WI38 (cell line): Measurements from ENCODE around the gene CCDC137.
"Not testable (repeated sequence)": the region's sequence is repeated elsewhere in the genome, so short reads cannot be mapped to it uniquely, and the experiment has no call there.

Experiments used
- H3K4me3 ChIP-seq: 2 replicates; pipeline ENCODE4 v1.5.1; 2011; ENCODE audit warnings: low read depth, mild to moderate bottlenecking, control low read depth, low read length
- TF ChIP-seq, protein P1 (sequence below): IDR thresholded peaks from 2 replicates; pipeline ENCODE4 v1.5.1; 2012; ENCODE audit warnings: low read depth, mild to moderate bottlenecking, control low read depth, low read length

CCDC137 gene

DNA sequence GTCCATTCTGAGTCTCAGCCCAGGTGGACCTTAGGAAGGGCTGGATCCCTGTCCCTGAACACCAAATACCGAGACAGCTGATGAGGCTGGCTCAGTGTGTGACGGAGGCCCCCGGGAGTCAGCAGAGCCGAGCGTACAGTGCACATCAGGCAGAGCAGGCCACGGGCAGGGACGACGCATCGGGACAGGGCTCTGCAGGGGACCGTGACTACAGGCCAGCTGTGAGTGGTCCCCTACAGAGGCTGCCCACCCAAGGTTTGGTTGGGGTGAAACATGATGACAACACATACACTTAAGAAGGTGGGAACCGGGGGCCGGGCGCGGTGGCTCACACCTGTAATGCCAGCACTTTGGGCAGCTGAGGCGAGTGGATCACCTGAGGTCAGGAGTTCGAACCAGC, 6.4 kb downstream of the CCDC137 start:
- H3K4me3 ChIP-seq: no peak overlapping the region
- TF ChIP-seq, protein P1, sequence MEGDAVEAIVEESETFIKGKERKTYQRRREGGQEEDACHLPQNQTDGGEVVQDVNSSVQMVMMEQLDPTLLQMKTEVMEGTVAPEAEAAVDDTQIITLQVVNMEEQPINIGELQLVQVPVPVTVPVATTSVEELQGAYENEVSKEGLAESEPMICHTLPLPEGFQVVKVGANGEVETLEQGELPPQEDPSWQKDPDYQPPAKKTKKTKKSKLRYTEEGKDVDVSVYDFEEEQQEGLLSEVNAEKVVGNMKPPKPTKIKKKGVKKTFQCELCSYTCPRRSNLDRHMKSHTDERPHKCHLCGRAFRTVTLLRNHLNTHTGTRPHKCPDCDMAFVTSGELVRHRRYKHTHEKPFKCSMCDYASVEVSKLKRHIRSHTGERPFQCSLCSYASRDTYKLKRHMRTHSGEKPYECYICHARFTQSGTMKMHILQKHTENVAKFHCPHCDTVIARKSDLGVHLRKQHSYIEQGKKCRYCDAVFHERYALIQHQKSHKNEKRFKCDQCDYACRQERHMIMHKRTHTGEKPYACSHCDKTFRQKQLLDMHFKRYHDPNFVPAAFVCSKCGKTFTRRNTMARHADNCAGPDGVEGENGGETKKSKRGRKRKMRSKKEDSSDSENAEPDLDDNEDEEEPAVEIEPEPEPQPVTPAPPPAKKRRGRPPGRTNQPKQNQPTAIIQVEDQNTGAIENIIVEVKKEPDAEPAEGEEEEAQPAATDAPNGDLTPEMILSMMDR: no peak

DNA sequence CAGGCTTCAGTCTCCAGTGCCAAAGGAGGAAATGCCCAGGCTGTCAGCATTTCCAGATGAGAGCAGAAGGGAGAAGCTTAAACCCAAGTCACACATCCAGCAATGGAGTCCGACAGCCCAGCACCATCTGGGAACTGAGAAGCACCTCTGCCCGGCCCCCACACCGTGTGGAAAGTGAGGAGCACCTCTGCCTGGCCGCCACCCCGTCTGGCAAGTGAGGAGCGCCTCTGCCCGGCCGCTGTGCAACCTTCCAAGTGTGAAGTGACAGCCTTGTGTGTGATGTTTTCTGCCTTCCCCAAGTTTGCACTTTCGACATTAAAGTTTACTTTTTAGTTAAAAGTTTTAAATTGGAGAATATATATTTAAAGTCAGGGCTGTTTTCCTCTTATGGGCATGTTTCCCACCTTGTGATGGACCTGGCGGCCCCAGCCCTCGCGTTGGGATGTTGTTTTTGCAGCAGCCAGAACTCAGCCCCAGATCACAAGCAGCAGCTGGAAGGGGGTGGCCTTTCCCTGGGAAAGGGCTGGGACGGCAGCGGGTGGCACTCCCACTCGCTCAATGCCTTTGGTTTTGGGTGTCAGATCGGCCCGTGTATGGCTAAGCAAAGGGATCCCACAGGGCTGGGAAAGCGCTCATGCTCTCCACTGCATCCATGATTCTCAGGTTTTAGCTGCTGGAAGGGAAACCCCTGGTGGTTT, 7.2 kb downstream of the CCDC137 start:
- no peak overlapping the region for H3K4me3 ChIP-seq
- TF ChIP-seq, protein P1: no peak

DNA sequence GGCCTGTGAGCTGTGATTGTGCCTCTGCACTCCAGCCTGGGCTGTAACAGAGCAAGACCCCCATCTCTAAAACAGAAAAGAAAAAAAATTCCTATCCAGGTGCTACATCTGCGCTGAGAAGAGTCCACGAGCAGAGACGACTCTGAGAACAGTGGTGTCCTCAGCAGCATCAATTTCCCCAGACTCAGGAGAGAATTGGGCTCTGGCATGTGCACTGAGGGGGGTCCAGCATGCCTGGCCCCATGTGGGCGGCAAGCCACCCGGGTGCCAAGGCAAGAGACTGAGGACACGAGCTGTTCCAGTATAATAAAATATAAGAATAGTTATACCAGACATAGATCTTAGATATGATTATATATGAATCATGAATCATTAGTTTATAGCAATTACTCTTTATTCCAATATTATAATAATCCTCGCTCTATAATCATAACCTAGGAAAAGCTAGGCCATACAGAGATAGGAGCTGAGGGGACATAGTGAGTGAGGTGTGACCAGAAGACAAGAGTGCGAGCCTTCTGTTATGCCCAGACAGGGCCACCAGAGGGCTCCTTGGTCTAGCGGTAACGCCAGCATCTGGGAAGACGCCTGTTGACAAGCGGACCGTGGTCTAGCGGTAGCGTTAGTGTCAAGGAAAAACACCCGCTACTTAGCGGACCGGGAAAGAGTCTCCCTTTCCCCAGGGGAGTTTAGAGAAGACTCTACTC, 9.1 kb downstream of the CCDC137 start:
- TF ChIP-seq, protein P1: peak; percentile 28; the same call in 1 of the 2 replicates
- not testable (repeated sequence) for H3K4me3 ChIP-seq

DNA sequence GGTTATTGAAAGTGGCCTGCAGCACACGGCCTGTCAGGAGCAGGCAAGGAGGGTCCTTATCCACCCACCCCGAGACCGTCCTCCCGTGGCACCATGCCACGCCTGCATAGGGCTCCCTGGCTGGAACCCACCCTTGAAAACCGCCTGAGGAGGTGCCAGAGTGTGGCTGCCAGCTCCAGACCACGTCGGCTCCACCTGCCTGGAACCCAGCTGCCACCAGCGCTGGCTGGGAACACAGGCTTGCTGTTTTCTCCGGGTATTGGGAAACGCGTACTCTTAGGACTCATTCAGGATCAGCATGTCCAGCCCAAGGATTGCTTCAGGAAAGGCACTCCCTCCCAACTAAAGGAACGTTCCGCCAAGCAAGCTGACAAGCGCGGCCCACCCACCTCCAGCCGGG, 10.4 kb downstream of the CCDC137 start:
- TF ChIP-seq, protein P1: no peak
- no peak overlapping the region for H3K4me3 ChIP-seq

DNA sequence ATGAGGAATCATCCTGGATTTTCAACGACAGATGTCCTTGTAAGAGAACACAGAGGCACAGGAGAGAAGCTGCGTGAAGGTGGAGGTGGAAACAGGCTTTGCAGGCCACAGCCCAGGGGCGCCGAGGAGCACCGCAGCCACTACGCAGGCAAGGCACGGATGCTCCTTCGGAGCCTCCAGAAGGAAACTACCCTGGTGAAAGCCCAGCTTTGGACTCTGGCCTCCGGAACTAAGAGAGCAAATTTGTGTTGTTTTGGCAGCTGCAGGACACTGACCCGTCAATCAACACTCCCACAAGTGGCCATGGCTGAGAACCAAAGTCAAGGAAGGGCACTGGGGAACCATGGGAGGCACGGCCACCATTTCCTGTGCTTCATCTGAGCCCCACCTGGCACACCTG, 13.6 kb downstream of the CCDC137 start:
- no peak overlapping the region for H3K4me3 ChIP-seq
- TF ChIP-seq, protein P1: no peak

DNA sequence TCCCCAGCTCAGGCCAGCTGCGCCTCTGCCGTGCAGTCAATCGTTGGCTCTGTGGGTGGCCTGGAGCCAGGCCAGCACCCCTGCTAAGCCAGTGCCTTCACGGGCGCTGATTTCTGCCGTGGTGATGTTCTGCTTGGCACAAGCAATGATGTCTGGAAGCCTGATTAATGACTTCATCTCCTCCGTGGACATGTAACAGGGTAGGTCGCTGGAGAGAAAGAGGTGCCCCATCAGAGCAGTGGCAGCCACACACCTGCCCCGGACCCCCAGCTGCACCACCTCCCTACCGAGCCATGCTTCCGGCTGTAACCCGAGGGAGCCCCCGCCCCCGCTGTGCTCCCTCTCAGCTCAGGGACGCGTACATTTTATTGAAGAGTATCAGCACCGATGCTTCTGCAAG, 15.1 kb downstream of the CCDC137 start:
- TF ChIP-seq, protein P1: no peak
- H3K4me3 ChIP-seq: no peak overlapping the region

DNA sequence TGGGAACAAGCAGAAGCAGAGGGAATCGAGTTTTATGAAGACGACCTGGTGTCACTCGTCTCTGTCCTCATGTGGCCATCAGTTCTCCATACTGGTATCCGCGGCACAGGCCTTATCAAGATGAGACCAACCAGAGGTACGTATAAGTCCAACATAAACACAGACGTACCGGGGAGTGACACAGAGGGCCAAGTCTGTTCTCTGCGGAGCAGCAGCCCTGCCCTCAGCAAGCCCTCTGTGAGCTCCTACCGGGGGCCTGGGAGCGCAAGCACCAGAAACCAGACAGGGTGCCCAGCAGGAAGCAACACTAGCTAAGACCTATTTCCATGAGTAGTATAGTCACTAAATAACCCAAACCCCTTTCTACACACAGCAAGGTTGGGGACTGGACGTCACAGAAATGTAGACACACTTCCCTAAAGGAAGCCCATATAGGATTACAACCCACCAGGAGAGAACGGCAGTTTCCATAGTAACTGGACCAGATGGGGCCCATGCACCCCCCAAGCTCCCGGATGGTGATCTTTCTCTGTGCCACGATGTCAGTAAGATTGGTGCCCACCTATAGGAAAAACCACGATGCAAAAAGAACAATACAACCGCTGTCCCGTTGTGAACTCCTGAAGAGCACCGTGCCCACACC, 16.1 kb downstream of the CCDC137 start:
- TF ChIP-seq, protein P1: no peak
- H3K4me3 ChIP-seq: peak overlapping the region; percentile 96
